ENCODE data around the gene JAK3. TPM values are rescaled to one million over a fixed set of nuclear protein-coding genes. Genes with fewer than 3 reads are reported as not detected.
A peak's percentile ranks its signal among the peaks of the same experiment; 100 is the strongest.

Gene JAK3
- total and polyA plus RNA-seq, 10 of the 15 experiments (the other 5 are each of a cell fraction or from before 2014, with no cell fraction given): 7.8 to 67.9 (median 33.3) TPM

DNA sequence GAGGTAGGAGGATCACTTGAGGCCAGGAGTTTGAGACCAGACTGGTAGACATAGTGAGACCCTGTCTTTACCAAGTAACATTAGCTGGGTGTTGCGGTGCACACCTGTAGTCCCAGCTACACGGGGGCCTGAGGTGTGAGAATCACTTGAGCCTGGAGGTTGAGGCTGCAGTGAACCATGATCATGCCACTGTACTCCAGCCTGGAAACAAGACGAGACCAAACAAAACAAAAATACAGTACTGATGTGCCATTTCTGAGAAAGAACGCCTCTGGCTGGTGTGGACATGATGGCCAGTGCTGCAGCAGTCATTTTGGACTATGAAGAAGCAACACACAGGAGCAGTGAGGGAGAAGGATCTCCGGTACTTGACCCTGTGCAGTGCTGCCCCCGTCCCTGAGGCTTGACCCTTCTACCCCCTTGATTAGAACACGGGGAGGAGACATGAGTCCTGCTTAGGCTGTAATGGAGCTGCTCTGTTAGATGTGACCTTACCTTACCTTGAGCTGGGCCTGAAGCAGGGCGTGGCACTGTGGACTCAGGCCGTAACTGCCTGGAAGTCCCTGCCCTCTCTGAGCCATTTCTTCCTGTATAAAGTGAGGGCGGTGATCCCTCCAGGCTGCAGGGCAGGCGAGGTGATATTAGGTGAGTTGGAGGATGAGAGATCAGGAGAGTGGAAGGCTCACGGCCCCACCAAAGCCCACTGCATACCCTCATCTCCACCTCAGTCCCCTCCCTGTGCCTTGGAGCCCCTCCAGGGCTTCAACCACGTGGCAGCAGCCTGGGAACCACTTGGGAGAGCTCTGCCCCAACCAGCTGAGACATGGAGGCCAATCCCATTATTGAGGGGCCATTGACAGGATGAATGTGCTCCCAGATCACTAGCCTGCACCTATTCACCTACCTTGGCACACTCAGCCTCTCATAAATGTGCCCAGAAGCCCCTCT is 17.9 kb upstream of the JAK3 start (continued):
- TF ChIP-seq, protein P1, sequence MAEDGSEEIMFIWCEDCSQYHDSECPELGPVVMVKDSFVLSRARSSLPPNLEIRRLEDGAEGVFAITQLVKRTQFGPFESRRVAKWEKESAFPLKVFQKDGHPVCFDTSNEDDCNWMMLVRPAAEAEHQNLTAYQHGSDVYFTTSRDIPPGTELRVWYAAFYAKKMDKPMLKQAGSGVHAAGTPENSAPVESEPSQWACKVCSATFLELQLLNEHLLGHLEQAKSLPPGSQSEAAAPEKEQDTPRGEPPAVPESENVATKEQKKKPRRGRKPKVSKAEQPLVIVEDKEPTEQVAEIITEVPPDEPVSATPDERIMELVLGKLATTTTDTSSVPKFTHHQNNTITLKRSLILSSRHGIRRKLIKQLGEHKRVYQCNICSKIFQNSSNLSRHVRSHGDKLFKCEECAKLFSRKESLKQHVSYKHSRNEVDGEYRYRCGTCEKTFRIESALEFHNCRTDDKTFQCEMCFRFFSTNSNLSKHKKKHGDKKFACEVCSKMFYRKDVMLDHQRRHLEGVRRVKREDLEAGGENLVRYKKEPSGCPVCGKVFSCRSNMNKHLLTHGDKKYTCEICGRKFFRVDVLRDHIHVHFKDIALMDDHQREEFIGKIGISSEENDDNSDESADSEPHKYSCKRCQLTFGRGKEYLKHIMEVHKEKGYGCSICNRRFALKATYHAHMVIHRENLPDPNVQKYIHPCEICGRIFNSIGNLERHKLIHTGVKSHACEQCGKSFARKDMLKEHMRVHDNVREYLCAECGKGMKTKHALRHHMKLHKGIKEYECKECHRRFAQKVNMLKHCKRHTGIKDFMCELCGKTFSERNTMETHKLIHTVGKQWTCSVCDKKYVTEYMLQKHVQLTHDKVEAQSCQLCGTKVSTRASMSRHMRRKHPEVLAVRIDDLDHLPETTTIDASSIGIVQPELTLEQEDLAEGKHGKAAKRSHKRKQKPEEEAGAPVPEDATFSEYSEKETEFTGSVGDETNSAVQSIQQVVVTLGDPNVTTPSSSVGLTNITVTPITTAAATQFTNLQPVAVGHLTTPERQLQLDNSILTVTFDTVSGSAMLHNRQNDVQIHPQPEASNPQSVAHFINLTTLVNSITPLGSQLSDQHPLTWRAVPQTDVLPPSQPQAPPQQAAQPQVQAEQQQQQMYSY (CRISPR knock-in tag; IDR thresholded peaks at IDR 0.05): no peak
- no peak for TF ChIP-seq FOXK2 (IDR thresholded peaks at IDR 0.05)
- TF ChIP-seq RBBP5 (conservative IDR thresholded peaks at IDR 0.05): no peak
- no peak for TF ChIP-seq JUNB (IDR thresholded peaks at IDR 0.05)
- TF ChIP-seq RAD21 (IDR thresholded peaks at IDR 0.05; ENCODE audit: insufficient read depth, low read depth, low read length): no peak
- no peak for TF ChIP-seq SUZ12 (IDR thresholded peaks at IDR 0.05; ENCODE audit: unreplicated experiment)
- TF ChIP-seq, protein P2, sequence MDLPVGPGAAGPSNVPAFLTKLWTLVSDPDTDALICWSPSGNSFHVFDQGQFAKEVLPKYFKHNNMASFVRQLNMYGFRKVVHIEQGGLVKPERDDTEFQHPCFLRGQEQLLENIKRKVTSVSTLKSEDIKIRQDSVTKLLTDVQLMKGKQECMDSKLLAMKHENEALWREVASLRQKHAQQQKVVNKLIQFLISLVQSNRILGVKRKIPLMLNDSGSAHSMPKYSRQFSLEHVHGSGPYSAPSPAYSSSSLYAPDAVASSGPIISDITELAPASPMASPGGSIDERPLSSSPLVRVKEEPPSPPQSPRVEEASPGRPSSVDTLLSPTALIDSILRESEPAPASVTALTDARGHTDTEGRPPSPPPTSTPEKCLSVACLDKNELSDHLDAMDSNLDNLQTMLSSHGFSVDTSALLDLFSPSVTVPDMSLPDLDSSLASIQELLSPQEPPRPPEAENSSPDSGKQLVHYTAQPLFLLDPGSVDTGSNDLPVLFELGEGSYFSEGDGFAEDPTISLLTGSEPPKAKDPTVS (IDR thresholded peaks at IDR 0.05; ENCODE audit: low read depth, low read length): no peak
- no peak for TF ChIP-seq STAT3 (IDR thresholded peaks at IDR 0.05; ENCODE audit: low read depth, low read length)
- TF ChIP-seq LARP7 (IDR thresholded peaks at IDR 0.05): no peak
- TF ChIP-seq MTA3 (IDR thresholded peaks at IDR 0.05; ENCODE audit: borderline replicate concordance, low read length): peak; percentile 55; the same call in 1 of the 2 replicates
- 0 out of 2 replicates have a peak, but pooled peaks have one; percentile 17 for TF ChIP-seq FOXM1 (IDR thresholded peaks at IDR 0.05; ENCODE audit: low read depth, low read length)
- TF ChIP-seq SPI1 (IDR thresholded peaks at IDR 0.05; ENCODE audit: borderline replicate concordance, insufficient read depth, low read depth, low read length): no peak
- TF ChIP-seq, protein P3, sequence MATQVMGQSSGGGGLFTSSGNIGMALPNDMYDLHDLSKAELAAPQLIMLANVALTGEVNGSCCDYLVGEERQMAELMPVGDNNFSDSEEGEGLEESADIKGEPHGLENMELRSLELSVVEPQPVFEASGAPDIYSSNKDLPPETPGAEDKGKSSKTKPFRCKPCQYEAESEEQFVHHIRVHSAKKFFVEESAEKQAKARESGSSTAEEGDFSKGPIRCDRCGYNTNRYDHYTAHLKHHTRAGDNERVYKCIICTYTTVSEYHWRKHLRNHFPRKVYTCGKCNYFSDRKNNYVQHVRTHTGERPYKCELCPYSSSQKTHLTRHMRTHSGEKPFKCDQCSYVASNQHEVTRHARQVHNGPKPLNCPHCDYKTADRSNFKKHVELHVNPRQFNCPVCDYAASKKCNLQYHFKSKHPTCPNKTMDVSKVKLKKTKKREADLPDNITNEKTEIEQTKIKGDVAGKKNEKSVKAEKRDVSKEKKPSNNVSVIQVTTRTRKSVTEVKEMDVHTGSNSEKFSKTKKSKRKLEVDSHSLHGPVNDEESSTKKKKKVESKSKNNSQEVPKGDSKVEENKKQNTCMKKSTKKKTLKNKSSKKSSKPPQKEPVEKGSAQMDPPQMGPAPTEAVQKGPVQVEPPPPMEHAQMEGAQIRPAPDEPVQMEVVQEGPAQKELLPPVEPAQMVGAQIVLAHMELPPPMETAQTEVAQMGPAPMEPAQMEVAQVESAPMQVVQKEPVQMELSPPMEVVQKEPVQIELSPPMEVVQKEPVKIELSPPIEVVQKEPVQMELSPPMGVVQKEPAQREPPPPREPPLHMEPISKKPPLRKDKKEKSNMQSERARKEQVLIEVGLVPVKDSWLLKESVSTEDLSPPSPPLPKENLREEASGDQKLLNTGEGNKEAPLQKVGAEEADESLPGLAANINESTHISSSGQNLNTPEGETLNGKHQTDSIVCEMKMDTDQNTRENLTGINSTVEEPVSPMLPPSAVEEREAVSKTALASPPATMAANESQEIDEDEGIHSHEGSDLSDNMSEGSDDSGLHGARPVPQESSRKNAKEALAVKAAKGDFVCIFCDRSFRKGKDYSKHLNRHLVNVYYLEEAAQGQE (IDR thresholded peaks at IDR 0.05; ENCODE audit: low read depth, low read length): no peak
- peak; percentile 74; the same call in 1 of the 2 replicates for TF ChIP-seq PML (IDR thresholded peaks at IDR 0.05; ENCODE audit: low read length)
- TF ChIP-seq MYB (IDR thresholded peaks at IDR 0.05; ENCODE audit: borderline replicate concordance, low read depth, low read length): no peak
- TF ChIP-seq GABPA (IDR thresholded peaks at IDR 0.05; ENCODE audit: low read depth): no peak
- TF ChIP-seq SREBF2 (IDR thresholded peaks at IDR 0.05; ENCODE audit: low read length): no peak

Measured in GM12878 (cell line).